Embryonic facial prominence (tissue), 1 donor: ENCODE results near the gene SZT2.
"Not testable (repeated sequence)": the region's sequence is repeated elsewhere in the genome, so short reads cannot be mapped to it uniquely, and the experiment has no call there.

Experiments used
- DNase-seq: peaks from one replicate; pipeline ENCODE4 v3.0.0-alpha.2; 2016; ENCODE audit errors: extremely low spot score

Gene SZT2

GRCh38 chr1:43454270-43455011 lies 64.7 kb downstream of the SZT2 start:
- DNase-seq, result peak; percentile 43

GRCh38 chr1:43455213-43455889 lies 65.7 kb downstream of the SZT2 start:
- DNase-seq, result no peak

GRCh38 chr1:43458379-43458778 lies 68.7 kb downstream of the SZT2 start:
- not testable (repeated sequence) for DNase-seq

- DNase-seq, result no peak
Observed at GRCh38 chr1:43460988-43461693, 71.4 kb downstream of the SZT2 start.

GRCh38 chr1:43463479-43463878 lies 73.8 kb downstream of the SZT2 start:
- no peak for DNase-seq

GRCh38 chr1:43464681-43465504 lies 75.2 kb downstream of the SZT2 start:
- no peak for DNase-seq

GRCh38 chr1:43465505-43466067 lies 75.9 kb downstream of the SZT2 start:
- no peak for DNase-seq

- no peak for DNase-seq
Observed at GRCh38 chr1:43466403-43466802, 76.7 kb downstream of the SZT2 start.

GRCh38 chr1:43468414-43468813 lies 78.7 kb downstream of the SZT2 start:
- DNase-seq, result no peak

- DNase-seq, result no peak
Observed at GRCh38 chr1:43469932-43470331, 80.2 kb downstream of the SZT2 start.

- no peak for DNase-seq
Observed at GRCh38 chr1:43472087-43472462, 82.4 kb downstream of the SZT2 start.

- DNase-seq, result not testable (repeated sequence)
Observed at GRCh38 chr1:43472463-43473151, 82.9 kb downstream of the SZT2 start.

GRCh38 chr1:43473463-43473862 lies 83.8 kb downstream of the SZT2 start:
- no peak for DNase-seq

- DNase-seq, result not testable (repeated sequence)
Observed at GRCh38 chr1:43475611-43476401, 86.1 kb downstream of the SZT2 start.

- DNase-seq, result no peak
Observed at GRCh38 chr1:43477716-43478115, 88.0 kb downstream of the SZT2 start.

GRCh38 chr1:43479414-43479813 lies 89.7 kb downstream of the SZT2 start:
- no peak for DNase-seq

- DNase-seq, result no peak
Observed at GRCh38 chr1:43481491-43481890, 91.8 kb downstream of the SZT2 start.

- DNase-seq, result no peak
Observed at GRCh38 chr1:43482215-43482614, 92.5 kb downstream of the SZT2 start.

- no peak for DNase-seq
Observed at GRCh38 chr1:43484367-43484766, 94.7 kb downstream of the SZT2 start.

GRCh38 chr1:43488165-43488564 lies 98.5 kb downstream of the SZT2 start:
- DNase-seq, result no peak
